Measurements from ENCODE around the gene CCDC159.

Gene CCDC159

GRCh38 chr19:11373166-11373884 is 27.0 kb downstream of the CCDC159 start:
- Histone ChIP-seq H3K79me2 (ENCODE audit: control insufficient read depth, low read length) (peaks cover 36% of the 10 kb centered on the region), H3K27me3 (ENCODE audit: control insufficient read depth, low read length) (no peaks in the 10 kb centered on the region), H3K36me3 (ENCODE audit: control insufficient read depth, low read length) (peaks cover 23% of the 10 kb centered on the region), H3K27ac (ENCODE audit: low read depth, low read length) (no peak overlapping the region), H3K9me3 (ENCODE audit: control insufficient read depth, insufficient read depth, low read length) (no peaks in the 10 kb centered on the region), H3F3A (ENCODE audit: control insufficient read depth, insufficient read depth) (peaks cover 10% of the 10 kb centered on the region), H3K4me3 (ENCODE audit: low read length) (peak overlapping the region; percentile 94), H3K4me1 (ENCODE audit: control insufficient read depth, low read length) (peaks cover 36% of the 10 kb centered on the region), H3K4me2 (ENCODE audit: low read length) (peak overlapping the region; percentile 85), H3K9me2 (replicated peaks; ENCODE audit: control insufficient read depth, low read length) (no peaks in the 10 kb centered on the region), H4K20me1 (ENCODE audit: control insufficient read depth, insufficient read depth, low read depth, low read length) (no peaks in the 10 kb centered on the region)
- TF ChIP-seq EZH2phosphoT487 (IDR thresholded peaks at IDR 0.05; ENCODE audit: borderline replicate concordance, low read length), result no peak
- TF ChIP-seq CTCF (IDR thresholded peaks at IDR 0.05; ENCODE audit: low read depth, low read length, poor library complexity, severe bottlenecking), result no peak

- Histone ChIP-seq H3K27me3 (ENCODE audit: control insufficient read depth, low read length) (no peaks in the 10 kb centered on the region), H3F3A (ENCODE audit: control insufficient read depth, insufficient read depth) (peaks cover 14% of the 10 kb centered on the region), H3K36me3 (ENCODE audit: control insufficient read depth, low read length) (peaks cover 28% of the 10 kb centered on the region), H3K4me3 (ENCODE audit: low read length) (peak overlapping the region; percentile 94), H3K4me2 (ENCODE audit: low read length) (peak overlapping the region; percentile 85), H3K9me3 (ENCODE audit: control insufficient read depth, insufficient read depth, low read length) (no peaks in the 10 kb centered on the region), H4K20me1 (ENCODE audit: control insufficient read depth, insufficient read depth, low read depth, low read length) (no peaks in the 10 kb centered on the region), H3K4me1 (ENCODE audit: control insufficient read depth, low read length) (peaks cover 40% of the 10 kb centered on the region), H3K79me2 (ENCODE audit: control insufficient read depth, low read length) (peaks cover 41% of the 10 kb centered on the region), H3K9me2 (replicated peaks; ENCODE audit: control insufficient read depth, low read length) (no peaks in the 10 kb centered on the region), H3K27ac (ENCODE audit: low read depth, low read length) (no peak overlapping the region)
- TF ChIP-seq CTCF (IDR thresholded peaks at IDR 0.05; ENCODE audit: low read depth, low read length, poor library complexity, severe bottlenecking) (no peak), EZH2phosphoT487 (IDR thresholded peaks at IDR 0.05; ENCODE audit: borderline replicate concordance, low read length) (no peak)
These were observed 27.6 kb downstream of the CCDC159 start for GRCh38 chr19:11373885-11374432.

GRCh38 chr19:11374433-11375142 is 28.3 kb downstream of the CCDC159 start, which contains the start of gene SWSAP1:
TSS of gene SWSAP1 (plus strand) at chr19:11374666. CDS start at chr19:11374681, 15 bp downstream.
- no peaks in the 10 kb centered on the region for H3K27me3 ChIP-seq (ENCODE audit: control insufficient read depth, low read length)
- peak within 1 kb of the TSS; percentile 99 for H3K4me2 ChIP-seq (ENCODE audit: low read length)
- peaks cover 46% of the 10 kb centered on the region for H3K79me2 ChIP-seq (ENCODE audit: control insufficient read depth, low read length)
- no peaks in the 10 kb centered on the region for H3K9me3 ChIP-seq (ENCODE audit: control insufficient read depth, insufficient read depth, low read length)
- H3K36me3 ChIP-seq (ENCODE audit: control insufficient read depth, low read length), result peaks cover 28% of the 10 kb centered on the region
- peaks cover 44% of the 10 kb centered on the region for H3K4me1 ChIP-seq (ENCODE audit: control insufficient read depth, low read length)
- H3K27ac ChIP-seq (ENCODE audit: low read depth, low read length), result peak within 1 kb of the TSS; percentile 86
- H3K4me3 ChIP-seq (ENCODE audit: low read length), result peak within 1 kb of the TSS; percentile 94
- H4K20me1 ChIP-seq (ENCODE audit: control insufficient read depth, insufficient read depth, low read depth, low read length), result no peaks in the 10 kb centered on the region
- TF ChIP-seq CTCF (IDR thresholded peaks at IDR 0.05; ENCODE audit: low read depth, low read length, poor library complexity, severe bottlenecking), result no peak
- no peak for TF ChIP-seq EZH2phosphoT487 (IDR thresholded peaks at IDR 0.05; ENCODE audit: borderline replicate concordance, low read length)
- H3K9me2 ChIP-seq (replicated peaks; ENCODE audit: control insufficient read depth, low read length), result no peaks in the 10 kb centered on the region
- H3F3A ChIP-seq (ENCODE audit: control insufficient read depth, insufficient read depth), result peaks cover 14% of the 10 kb centered on the region
